Liver (tissue), 3 donors: ENCODE results near the gene A2ML1.

ENCODE experiments used
- RAD21 ChIP-seq, 2 donors: IDR thresholded peaks; 2 replicates each; pipeline ENCODE4 v1.6.1; 2016; ENCODE audit warnings: antibody characterized with exemption in 2 of 2, mild to moderate bottlenecking in 2 of 2
- TF ChIP-seq, protein P1 (sequence below): fragments of 150-350 bp; IDR thresholded peaks from 2 replicates; pipeline ENCODE4 v1.5.1; 2017; ENCODE audit warnings: improper control_type of control experiment, low read depth, low read length; ENCODE audit not compliant: missing input control
- donor health status: healthy.
- donor health status: healthy.

- TF ChIP-seq, protein P1, sequence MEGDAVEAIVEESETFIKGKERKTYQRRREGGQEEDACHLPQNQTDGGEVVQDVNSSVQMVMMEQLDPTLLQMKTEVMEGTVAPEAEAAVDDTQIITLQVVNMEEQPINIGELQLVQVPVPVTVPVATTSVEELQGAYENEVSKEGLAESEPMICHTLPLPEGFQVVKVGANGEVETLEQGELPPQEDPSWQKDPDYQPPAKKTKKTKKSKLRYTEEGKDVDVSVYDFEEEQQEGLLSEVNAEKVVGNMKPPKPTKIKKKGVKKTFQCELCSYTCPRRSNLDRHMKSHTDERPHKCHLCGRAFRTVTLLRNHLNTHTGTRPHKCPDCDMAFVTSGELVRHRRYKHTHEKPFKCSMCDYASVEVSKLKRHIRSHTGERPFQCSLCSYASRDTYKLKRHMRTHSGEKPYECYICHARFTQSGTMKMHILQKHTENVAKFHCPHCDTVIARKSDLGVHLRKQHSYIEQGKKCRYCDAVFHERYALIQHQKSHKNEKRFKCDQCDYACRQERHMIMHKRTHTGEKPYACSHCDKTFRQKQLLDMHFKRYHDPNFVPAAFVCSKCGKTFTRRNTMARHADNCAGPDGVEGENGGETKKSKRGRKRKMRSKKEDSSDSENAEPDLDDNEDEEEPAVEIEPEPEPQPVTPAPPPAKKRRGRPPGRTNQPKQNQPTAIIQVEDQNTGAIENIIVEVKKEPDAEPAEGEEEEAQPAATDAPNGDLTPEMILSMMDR: no peak
- TF ChIP-seq RAD21 (IDR thresholded peaks at IDR 0.05): no peak
Observed at GRCh38 chr12:8846305-8846704, 23.9 kb downstream of the A2ML1 start.
